GM12873 (cell line): ENCODE results near the gene MEX3D.

Experiments
- TF ChIP-seq, protein P1 (sequence below): IDR thresholded peaks from 2 replicates; pipeline ENCODE4 v1.5.1; 2012; ENCODE audit warnings: low read depth, mild to moderate bottlenecking, moderate library complexity, low read length, control low read depth; ENCODE audit not compliant: insufficient read depth; ENCODE audit errors: missing control alignments

The MEX3D gene

GRCh38 chr19:1510807-1511206 lies 57.3 kb downstream of the MEX3D start:
- TF ChIP-seq, protein P1, sequence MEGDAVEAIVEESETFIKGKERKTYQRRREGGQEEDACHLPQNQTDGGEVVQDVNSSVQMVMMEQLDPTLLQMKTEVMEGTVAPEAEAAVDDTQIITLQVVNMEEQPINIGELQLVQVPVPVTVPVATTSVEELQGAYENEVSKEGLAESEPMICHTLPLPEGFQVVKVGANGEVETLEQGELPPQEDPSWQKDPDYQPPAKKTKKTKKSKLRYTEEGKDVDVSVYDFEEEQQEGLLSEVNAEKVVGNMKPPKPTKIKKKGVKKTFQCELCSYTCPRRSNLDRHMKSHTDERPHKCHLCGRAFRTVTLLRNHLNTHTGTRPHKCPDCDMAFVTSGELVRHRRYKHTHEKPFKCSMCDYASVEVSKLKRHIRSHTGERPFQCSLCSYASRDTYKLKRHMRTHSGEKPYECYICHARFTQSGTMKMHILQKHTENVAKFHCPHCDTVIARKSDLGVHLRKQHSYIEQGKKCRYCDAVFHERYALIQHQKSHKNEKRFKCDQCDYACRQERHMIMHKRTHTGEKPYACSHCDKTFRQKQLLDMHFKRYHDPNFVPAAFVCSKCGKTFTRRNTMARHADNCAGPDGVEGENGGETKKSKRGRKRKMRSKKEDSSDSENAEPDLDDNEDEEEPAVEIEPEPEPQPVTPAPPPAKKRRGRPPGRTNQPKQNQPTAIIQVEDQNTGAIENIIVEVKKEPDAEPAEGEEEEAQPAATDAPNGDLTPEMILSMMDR, result no peak

- TF ChIP-seq, protein P1, result no peak
These were observed 57.7 kb downstream of the MEX3D start for GRCh38 chr19:1510442-1510806.

GRCh38 chr19:1509602-1510441 lies 58.3 kb downstream of the MEX3D start:
- TF ChIP-seq, protein P1, result no peak

DNA sequence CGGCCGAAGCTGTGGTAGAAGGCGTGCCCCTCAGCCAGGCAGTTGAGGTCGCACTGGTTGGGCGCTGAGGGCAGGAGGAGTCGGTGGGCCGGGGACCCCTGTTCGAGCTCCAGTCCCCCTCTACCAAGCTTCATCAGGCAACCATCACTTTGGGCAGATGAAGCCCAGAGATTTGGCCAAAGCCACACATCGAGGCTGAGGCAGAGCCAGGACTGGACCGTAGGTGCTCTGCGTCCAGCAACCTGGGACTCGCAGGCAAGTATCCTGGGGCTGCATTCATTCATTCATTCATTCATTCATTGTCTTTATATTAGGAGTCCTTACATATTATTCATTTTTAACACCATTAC lies 59.6 kb downstream of the MEX3D start:
- TF ChIP-seq, protein P1, result no peak

DNA sequence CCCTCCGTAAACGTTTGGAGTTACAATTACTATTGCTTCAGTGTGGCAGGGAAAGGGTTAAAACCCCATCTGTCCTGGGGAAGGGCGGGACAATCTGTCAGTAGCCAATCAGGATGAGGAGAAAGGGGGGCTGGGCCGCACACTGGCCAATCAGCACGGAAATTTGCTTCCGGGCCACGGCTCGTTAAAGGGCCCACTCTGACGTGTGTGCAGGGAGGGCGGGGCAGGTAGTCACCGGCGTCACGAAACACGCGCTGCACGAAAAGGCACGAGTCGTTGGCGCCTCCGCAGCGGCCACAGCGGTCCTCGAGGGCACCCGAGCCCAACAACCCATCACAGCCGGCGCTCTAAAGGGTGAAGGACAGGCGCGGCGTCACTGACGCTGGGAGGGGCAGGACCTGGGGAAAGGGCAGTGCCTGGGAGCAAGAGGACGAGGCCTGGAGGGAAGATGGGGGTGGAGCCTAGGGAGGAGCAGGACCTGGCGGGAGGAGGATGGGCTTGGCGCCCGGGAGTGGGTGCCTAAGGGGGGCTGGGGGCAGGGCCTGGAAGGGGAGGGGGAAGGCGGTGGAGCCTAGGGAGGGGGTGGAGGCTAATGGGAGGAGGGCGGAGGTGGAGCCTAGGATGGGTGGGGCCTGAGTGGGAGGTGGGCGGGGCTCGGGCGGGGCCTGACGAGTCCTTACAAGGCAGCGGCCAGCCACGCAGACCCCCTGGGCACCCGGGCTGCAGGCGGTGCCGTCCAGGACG lies 60.2 kb downstream of the MEX3D start:
- TF ChIP-seq, protein P1, result no peak

DNA sequence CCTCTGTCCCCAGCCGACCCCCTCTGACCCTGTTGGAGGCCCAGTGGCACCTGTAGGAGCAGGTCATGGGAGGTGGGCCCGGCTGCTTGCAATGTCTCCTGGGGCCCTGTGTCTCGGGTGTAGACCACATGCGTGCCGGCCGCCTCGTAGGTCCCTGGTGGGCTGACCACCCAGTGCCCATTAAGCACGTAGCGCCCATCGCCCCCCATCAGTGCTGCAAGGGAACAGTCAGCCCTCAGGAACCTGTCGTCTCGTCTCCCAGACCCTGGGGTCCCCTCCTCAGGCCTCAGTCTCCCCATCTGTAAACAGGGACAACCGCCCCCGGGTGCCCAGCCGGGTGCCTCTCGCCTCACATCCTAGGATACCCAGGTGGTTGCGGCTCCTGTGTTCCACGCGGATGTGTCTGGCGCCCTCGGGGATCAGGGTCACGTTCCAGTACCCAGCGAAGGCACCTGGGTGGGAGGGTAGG lies 60.9 kb downstream of the MEX3D start:
- TF ChIP-seq, protein P1, result no peak
